ENCODE measurements around the gene TMEM132D. TPM values are rescaled to one million over a fixed set of nuclear protein-coding genes. Genes with fewer than 3 reads are reported as not detected.
"Not testable (repeated sequence)": the region's sequence is repeated elsewhere in the genome, so short reads cannot be mapped to it uniquely, and the experiment has no call there.

Gene TMEM132D
- total RNA-seq, 1 donor from 2014 or later = not detected

DNA sequence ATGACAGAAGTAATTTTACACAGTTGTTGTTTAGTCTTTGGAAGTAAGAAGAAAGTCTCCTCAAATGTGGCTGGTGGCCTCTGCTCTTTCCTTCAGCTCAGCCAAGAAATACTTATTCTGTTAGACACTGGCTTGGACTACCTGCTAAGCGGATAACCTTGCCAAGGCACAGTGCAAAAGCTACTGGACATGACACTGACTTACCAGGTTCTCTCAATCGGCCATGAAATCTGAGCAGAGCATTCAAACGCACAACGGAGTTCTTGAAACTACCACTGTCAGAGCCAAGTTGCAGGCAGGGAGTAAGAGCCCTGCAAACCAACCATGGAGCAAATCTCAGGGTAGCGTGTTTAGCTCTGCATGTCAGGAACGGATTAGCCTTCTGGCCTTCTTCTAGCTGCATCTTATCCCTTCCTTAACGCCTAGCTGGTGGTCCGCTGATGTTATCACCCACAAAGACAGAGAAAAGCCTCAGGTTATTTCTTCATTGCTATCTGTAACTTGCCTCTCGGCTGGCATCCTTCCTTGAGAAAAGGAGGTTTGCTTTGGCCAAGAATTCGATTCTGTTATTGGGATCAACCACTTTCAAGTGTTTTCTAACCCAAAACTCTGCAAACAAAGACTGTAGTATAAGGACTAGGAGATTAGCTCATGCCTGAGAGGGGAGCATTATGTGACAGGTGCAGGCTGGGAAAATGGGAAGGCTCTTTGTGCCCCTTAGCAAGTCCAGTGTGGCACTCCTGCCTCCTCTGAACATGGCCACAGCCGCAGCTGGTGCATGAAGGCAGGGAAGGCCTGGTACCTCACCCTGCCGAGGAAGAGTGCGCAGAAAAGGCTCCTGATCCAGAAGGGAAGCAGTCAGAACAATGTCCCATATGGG lies 827.1 kb downstream of the TMEM132D start:
- intact Hi-C loops (cut with micrococcal nuclease) = no loop called here

DNA sequence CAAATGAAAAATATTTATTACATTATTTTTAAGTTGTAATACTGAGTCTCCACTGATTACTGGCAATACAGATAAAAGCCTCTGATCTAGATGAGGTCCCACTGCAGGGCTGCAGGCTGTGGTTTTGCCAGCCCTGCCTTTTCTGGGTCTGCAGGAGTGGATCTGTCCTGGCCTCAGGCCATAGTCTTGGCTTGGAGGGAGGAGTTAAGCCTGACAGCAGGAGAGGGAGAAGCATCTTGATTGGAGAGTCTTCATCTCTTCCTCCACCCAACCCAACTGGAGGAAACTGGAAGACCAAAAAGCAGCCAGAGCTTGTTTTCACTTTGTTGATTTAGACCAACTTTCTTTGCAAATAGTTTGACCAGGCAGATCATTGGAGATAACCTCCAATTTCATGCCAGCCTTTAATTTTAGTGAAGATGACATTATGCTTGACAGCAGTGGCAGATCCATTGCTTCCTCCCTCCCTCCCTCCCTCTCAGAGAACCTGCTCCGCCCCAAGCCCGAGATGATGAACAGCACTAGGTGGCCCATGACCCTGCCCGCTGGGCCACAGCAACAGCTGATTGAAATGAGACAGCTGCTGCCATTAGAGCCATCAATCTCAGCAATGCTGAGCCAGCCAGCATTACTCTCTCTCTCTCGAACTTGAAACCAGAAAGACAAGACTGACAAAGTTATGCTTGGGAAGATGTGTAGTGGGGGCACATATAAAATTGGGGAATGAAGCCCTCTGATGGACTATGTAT lies 828.2 kb downstream of the TMEM132D start:
- intact Hi-C loops (cut with micrococcal nuclease) = no loop called here

DNA sequence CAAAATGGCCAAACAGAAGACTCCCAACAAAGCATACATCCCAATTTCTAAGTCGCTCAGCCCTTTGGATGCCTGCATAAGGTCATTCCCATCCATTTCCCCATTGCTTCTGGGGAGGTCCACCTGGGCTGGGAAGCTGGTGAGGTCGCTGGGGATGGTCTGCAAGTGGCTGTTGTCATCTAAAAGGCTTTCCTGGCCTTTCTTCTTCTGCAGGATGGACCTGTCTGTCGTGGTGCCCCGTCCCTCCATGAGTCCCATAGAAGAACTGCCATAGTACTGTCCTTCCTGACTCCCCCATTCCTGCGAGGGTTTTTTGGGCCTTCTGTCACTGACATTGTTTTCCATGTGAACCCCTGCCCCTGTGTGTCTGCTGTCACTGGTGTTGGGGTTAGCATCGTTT lies 829.4 kb downstream of the TMEM132D start:
- intact Hi-C loops (cut with micrococcal nuclease) = no loop called here

DNA sequence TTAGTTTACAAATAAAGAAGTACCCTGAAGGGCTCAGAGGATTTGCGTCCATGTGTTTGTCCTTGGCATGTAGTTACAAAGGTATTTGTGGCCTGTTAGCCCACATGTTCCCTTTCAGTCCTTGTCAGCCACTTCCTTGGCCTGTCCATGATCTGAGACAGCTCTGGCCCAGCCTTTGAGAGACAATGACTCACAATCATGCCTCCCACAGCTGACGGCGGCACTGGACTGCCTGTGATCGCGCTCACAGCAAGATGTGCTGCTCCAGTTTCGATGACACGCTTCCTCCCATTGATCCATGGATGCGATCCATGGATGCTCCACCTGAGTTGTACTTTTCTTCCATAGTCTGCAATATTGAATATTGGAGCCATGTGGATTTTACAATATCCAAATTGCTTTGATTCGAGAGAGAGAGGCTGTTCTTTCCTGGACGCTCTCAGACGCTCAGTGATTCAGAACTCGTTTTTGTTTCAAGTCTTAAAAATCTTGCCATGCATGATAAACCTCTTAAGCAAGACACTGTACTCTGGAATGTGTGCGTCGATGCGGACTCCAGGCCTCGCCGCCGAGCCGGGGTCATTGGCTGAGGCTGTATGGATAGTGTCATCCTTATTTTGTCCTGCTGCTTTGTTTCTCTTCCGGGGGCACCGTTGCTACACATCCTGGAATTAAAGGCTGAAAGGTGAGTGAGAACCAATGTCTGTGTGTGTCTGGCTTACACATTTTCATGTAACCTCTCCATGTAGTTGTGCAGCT lies 830.5 kb downstream of the TMEM132D start:
- intact Hi-C loops (cut with micrococcal nuclease) = no loop called here

DNA sequence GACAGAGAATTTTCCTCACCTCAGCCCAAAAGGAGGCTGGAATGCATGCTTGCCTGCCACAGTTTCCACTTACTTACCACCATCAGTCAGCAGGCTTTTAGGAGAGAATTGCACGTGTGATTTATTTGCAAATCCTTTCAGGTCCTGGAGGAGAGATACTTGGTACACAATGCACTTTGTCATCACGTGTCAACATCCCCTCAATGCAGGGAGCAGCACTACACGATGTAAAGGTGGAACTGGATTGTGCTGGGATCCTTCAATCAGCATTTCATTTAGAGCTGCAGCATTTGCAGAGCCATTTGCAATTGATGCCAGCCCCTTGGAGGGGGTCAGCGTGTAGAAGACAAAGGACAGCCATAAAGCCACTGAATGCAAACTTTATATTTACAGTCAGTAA lies 832.5 kb downstream of the TMEM132D start:
- intact Hi-C loops (cut with micrococcal nuclease) = no loop called here

DNA sequence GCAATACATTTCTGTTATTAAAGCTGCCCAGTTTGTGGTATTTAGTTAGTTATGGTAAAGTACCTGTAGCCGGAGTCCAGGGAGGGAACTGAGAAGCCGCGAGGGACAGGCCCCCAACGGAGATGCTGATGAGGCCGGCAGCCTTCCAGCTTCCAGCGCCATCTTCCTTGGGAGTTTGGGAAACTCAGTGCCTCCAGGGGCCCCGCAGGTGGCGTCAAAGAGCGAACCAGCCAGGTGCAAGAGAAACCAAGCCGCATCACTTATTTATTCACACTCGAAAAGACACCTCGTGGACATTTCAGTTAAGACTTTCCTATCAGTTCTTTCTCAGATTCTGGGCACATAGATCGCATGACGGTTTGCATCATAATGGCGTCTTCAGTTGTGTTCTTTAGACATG lies 833.9 kb downstream of the TMEM132D start:
- intact Hi-C loops (cut with micrococcal nuclease) = no loop called here

DNA sequence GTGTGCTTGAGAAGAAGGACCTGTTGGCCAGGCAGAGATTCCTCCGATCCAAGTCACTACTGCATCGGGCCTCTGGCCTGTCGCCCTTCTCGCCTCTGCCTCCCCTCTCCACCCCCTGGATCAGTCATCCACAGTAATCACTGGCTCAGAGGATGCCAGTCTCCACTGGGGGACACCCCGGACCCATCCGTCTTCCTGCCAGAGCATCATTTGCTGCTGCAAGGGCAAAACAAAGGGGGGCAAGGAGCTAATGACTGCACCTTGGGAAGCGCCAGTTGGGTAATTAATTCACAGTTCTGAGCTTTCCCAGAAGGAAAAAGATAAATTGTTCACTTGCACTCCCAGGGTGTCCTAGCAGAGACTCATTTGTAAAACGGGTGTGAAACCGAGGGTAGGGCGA lies 835.1 kb downstream of the TMEM132D start:
- intact Hi-C loops (cut with micrococcal nuclease) = no loop called here

DNA sequence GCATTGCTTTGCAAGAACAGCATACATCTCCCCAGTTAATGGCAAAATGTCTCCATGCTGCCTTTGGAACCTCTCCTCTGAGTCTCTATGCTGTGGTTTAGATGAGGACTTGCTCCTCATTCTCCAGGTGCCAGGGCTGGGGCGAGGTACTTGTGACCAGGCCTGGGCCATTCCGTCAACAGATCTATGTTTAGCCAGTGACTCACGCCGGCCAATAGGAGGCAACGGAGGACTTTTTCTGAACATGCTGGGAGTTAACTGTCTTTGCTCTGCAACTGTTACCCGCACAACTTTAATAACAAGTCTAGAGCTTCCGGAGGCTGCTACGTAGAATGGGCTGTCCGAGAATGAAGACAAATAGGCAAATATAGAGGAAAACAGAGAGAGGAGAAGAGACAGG lies 836.3 kb downstream of the TMEM132D start:
- intact Hi-C loops (cut with micrococcal nuclease) = no loop called here

DNA sequence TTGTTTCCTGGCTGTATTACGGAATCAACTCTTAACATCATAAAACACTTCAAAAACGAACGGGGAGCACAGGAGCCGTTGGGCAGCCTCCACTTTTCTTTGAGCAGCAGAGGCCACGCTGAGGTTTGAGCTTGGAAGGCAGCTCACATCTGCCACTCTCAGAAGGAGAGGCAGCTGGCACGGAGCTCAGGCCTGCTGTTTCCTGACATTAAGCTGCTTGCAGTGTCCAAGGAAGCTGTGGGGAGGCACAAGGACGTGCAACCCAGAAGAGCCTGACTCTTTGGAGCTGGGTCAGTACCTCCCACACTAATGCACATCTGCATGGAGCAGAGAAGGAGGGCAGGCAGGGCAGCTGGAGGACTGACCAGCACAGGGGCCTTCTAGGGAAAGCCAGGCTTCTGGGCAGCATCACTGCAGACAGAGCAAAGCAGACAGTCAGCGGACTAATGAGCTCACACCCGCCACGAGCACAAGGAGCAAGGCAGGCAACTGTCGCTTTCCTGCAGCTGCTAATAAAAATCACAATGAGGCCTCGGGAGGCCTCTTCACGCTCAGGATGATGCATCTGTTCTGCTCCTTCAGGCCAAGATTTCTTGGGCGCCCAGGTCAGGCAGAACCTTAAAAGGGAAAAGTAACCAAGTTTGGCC lies 839.5 kb downstream of the TMEM132D start:
- intact Hi-C loops (cut with micrococcal nuclease) = no loop called here

DNA sequence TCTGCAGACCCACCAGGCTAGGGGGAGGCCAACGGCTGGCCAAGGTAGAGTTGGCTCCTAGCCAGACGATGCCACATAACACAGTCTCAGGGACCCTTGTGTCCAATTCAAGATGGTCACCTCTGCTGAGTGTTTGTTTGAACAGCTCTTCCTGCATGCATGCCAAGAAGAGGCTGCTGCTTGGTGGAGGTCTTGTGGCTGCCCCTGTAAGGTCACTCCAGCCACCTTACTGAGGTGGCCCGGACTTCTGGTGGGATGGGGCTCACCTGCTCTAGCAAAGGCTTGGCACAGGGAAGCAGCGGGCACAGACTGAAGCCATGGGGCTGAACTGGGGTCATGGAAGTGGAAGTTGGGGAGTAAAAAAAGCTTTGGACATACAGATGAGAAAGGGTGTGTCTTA lies 840.2 kb downstream of the TMEM132D start:
- intact Hi-C loops (cut with micrococcal nuclease) = no loop called here

DNA sequence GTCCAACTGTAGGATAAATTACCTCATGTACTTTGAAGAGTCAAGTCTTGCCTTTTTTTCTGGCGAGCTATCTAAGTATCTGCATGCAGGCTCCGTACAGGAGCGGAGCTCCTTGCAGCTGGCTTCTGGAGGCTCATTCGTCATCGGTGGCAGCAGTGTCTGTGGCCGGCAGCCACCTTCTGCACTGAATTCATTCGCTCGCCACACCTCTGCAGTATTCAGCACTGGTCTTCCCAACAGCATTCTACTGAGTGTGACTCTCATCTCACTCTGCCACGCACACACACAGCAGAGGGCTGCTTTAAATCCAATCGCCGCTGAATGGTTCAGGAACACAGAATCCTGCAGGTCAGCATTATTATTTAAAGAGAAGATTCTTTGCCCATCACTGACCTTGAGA lies 850.6 kb downstream of the TMEM132D start:
- intact Hi-C loops (cut with micrococcal nuclease) = no loop called here

DNA sequence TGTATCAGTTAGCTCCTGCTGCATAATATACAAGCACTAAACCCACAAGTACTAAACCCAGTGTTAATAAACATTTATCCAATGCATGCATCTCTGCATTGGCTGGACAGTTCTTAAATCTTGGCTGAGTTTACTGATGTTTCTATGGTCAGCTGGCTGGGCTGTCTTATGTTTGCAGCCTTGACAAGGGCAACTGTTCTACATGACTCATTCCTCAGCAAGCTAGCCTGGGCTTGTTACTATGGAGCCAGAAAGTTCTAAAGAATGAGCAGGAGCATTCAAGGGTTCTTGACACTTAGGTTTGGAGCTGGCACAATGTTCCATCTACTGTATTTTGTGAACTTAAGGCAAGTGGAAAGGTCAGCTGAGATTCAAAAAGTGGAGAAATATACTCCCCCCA lies 851.5 kb downstream of the TMEM132D start:
- intact Hi-C loops (cut with micrococcal nuclease) = no loop called here

DNA sequence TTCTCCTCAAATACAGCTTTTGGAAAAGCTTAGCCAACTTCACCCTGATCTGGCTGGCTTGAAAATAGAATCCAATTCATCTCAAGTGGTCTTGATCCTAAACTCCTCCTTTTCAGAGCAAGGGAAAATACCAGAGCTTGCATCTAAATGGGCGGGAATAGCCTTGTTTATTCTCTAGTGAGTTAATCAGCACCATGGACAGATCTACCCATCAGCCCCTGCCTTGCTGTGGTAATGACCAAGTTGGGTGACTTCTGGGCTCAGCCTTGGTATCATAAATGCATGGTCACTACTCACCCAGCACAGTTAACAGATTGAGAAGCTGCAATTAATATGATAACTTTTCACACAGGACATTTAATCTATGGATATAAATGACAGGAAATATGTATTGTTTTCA lies 853.9 kb downstream of the TMEM132D start:
- intact Hi-C loops (cut with micrococcal nuclease) = no loop called here

DNA sequence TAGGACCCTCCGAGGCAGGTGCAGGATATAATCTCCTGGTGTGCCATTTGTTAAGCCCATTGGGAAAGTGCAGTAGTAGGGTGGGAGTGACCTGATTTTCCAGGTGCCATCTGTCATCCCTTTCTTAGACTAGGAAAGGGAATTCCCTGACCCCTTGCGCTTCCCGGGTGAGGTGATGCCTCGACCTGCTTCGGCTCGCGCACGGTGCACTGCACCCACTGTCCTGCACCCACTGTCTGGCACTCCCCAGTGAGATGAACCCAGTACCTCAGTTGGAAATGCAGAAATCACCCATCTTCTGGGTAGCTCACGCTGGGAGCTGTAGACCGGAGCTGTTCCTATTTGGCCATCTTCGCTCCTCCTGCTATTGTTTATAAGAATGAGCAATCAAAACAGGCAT lies 860.5 kb downstream of the TMEM132D start:
- intact Hi-C loops (cut with micrococcal nuclease) = not testable (repeated sequence)

DNA sequence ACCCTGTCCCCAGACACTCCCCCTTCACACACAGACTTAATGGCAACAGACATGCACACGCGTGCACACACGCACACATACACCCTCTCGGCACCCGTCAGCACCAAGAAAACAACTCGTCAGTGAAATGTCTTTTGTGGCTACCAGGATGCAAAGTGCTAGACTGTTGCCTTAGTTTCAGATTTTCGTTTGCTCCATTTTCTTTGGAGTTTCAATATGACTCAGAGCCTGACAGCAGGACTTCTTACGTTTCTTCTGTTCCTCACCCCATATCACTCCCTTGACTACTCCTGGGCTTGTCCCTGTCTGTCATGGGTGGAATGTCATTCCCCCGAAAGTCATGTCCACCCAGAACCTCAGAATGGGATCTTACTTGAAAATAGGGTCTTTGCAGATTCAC lies 867.7 kb downstream of the TMEM132D start:
- intact Hi-C loops (cut with micrococcal nuclease) = no loop called here

DNA sequence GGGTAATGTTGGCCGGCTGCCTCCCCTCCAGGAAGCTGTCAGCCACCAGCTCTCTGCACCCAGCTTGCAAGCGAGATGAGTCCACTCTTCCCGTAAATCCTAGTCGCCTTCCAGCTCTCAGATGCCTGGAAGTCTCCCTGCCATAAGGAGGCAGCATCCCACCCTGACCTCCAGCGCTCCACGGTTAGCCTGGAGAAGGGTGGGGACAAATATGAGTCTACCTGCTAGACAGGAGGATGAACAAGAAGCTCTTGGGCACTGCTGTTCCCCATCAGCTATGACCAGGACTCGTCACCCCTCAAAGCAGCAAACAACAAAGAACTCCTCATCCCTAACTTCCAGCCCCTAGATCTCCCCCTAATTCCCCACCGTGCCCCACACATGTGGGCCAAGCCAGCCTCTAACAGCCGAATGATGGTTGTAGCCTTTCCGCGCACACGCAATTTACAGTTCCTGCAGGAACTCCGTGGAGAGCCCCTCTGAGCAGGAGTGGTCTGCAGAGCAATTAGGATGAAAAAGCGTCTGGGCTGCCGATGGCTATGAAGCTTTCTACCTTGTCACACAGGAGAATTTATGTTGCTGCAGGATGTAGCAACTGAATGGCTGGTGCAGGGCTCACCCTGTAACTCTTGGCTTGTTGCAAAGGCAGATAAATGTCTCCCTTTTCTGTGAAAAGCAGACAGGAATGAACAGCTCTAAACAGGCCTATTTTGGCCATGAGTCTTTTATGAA lies 869.1 kb downstream of the TMEM132D start:
- intact Hi-C loops (cut with micrococcal nuclease) = no loop called here

DNA sequence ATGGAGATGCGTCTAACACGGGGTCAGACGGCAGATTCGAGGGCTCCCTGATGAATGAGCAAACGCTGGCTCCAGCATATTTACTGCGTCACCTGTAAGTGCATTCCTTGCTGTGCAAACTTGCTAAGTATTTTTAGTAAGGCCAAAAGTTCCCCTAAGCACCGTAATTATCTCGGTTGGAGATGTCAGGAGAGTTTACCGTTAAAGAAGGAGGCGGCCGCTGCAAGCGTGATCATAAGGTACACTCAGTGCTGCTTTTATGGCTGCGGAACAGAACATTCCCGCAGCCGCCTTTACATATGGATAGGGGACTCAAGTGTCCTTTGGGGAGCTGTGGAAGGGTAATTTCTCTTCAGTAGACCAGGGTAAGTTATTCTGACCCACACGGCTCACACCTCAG lies 875.0 kb downstream of the TMEM132D start:
- intact Hi-C loops (cut with micrococcal nuclease) = no loop called here

DNA sequence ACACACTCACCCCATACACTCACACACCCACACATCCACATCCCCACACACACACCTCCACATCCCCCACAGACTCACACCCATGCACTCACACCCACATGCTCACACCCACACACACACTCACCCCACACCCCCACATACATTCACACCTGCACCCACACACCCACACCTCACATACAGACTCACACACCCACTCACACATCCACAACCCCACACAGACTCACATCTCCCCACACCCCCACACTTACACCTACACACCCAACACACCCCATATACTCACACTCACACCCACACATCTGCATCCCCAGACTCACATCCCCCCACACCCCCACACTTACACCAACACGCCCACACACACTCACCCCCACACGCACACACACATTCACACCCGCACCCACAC lies 878.8 kb downstream of the TMEM132D start:
- intact Hi-C loops (cut with micrococcal nuclease) = no loop called here
